ENCODE measurements around the gene ZSCAN1. TPM values are rescaled to one million over a fixed set of nuclear protein-coding genes. Genes with fewer than 3 reads are reported as not detected.

ZSCAN1 gene
- polyA plus RNA-seq, 1 donor from 2014 or later: not detected

DNA sequence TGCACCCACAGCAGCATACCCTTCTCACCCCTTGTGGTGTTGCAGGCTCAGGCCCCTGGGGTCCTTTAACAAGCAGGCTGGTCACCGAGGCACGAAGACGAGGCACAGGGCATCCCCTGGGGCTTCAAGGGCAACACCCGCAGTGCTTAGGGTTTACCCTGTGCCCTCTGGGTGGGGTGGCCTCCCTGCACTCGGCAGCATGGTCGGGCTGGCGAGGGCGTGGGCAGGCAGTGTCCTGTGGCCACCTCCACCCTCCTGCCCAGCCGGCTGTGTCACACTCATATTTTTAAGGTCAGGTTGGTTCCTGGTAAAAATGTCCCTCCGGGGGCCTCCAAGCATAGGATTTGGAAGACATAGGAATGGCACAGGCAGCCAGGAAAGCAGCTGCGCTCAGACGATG lies 13.8 kb downstream of the ZSCAN1 start:
- peaks cover 2% of the 10 kb centered on the region for H3K36me3 Mint-ChIP-seq
- peaks cover 4 to 29% (median 17%) of the 10 kb centered on the region in 3 donors for H3K9me3 Mint-ChIP-seq

DNA sequence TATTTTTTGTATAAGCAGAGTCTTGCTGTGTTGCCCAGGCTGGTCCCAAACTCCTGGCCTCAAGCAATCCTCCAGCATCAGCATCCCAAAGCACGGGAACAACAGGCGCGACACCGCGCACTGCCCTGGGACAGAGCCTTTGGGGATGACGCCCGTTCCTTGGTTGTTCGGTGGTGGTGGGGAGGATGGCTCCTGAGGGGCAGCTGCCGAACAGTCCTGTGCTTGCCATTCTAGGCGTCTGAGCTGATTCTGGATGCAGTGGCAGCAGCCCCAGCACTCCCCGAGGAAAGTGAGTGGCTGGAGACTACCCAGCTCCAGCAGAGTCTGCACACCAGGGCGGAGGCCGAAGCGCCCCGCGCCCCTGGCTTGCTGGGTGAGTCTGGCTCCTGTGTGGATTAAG lies 18.4 kb downstream of the ZSCAN1 start:
- peaks cover 7% of the 10 kb centered on the region for H3K36me3 Mint-ChIP-seq
- peaks cover 15% of the 10 kb centered on the region for H3K27me3 Mint-ChIP-seq
- no peak overlapping the region for H3K27ac Mint-ChIP-seq
- peaks cover 0 to 1% (median 0%) of the 10 kb centered on the region in 3 donors for H3K4me1 Mint-ChIP-seq
- no peak overlapping the region for H3K4me3 Mint-ChIP-seq
- peaks cover 12 to 31% (median 25%) of the 10 kb centered on the region in 3 donors for H3K9me3 Mint-ChIP-seq

More for the DNA sequence above, 13.8 kb downstream of the ZSCAN1 start:
- peaks cover 0 to 1% (median 0%) of the 10 kb centered on the region in 3 donors for H3K4me1 Mint-ChIP-seq
- H3K27ac Mint-ChIP-seq: no peak overlapping the region
- no peak overlapping the region for H3K4me3 Mint-ChIP-seq
- H3K27me3 Mint-ChIP-seq: peaks cover 1% of the 10 kb centered on the region

DNA sequence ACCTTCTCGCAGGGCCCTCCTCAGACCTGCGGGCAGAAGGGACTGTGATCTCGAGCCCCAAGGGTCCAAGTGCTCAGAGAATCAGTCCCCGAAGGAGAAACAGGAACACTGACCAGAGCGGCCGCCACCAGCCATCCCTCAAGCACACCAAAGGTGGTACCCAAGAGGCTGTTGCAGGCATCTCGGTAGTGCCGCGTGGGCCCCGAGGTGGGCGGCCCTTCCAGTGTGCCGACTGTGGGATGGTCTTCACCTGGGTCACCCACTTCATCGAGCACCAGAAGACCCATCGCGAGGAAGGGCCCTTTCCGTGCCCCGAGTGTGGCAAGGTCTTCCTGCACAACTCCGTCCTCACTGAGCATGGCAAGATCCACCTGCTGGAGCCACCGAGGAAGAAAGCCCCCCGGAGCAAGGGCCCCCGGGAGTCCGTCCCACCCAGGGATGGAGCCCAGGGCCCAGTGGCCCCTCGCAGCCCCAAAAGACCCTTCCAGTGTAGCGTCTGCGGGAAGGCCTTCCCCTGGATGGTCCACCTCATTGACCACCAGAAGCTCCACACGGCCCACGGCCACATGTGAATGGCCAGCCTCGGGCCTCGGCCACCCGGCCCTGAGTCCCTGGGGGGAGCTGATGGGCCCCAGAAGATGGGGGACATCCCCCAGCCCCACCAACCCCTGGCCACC lies 19.8 kb downstream of the ZSCAN1 start:
- Mint-ChIP-seq H3K27me3 (peaks cover 19% of the 10 kb centered on the region), H3K9me3 (peaks cover 12 to 28% (median 26%) of the 10 kb centered on the region in 3 donors), H3K36me3 (peaks cover 7% of the 10 kb centered on the region), H3K4me3 (no peak overlapping the region), H3K27ac (no peak overlapping the region), H3K4me1 (peaks cover 0 to 1% (median 0%) of the 10 kb centered on the region in 3 donors)

DNA sequence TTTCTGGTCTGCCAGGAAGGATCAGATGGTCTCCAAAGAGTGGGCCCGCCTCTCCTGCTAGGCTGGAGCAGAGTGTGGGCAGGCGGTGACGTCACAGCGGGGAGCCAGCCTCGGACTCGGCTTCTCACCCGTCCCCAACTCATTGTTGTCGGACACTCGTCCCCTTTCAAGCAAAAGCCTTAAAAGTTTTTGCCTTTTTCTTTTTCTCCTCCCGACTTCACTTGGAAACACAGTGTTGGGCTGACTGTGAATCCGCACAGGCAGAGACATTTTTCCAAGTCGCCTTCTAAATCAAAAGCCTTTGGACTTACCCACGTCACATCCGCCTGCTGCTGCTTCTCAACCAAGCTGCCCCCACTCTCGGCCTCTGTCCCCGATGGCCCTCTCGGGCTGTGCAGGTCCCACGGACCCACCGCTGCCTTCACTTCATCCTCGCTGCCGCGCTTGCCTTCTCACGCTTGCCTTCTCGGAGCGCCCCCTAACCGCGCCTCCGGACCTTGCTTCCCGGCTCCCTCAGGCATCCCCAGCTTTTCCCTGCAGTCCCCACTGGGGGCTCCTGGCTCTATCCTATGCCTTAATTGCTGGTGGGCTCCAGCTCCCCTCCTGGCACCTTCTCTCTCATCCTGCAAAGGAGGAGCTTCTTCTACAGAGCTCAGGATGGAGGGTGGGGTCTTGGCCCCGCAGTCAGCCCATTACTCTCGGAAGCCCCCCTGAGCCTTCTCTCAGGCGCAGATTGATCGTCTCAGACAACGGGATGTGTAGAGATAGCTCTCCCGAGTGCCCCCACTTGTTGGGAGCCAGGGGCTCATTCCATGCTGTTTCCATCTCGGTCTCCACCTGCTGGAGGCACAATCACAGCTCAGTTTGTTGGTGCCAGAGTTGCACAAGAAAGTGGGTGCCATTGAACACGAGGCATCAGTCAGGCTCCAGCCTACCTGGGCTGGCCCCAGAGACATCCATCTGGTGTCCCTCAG lies 21.4 kb downstream of the ZSCAN1 start:
- H3K4me1 Mint-ChIP-seq: peaks cover 0 to 4% (median 3%) of the 10 kb centered on the region in 3 donors
- no peak overlapping the region for H3K27ac Mint-ChIP-seq
- peaks cover 22% of the 10 kb centered on the region for H3K27me3 Mint-ChIP-seq
- peaks cover 12 to 26% (median 20%) of the 10 kb centered on the region in 3 donors for H3K9me3 Mint-ChIP-seq
- peak overlapping the region in 2 of 4 donors; percentile 5 to 86 for H3K4me3 Mint-ChIP-seq
- H3K36me3 Mint-ChIP-seq: peaks cover 7% of the 10 kb centered on the region

DNA sequence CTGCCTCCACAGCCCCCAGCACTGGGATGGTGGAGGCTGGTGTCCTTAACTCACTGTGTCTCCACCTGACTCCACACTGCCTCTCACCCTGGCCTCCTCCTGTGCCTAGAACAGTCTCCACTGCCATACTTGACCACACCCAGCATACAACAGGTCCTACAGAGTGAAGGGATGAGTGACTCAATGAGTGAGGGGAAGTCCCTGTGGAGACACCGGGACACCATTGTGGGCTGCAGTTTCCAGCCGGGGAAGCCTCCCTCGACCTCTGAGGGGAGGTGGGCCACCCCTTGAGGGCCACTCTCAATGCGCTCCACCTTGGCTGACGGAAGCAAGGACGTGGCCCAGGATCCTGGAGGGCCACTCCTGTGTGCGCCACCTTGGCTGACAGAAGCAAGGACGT lies 22.4 kb downstream of the ZSCAN1 start:
- peak overlapping the region in 1 of 4 donors; percentile 71 for H3K4me3 Mint-ChIP-seq
- peaks cover 22% of the 10 kb centered on the region for H3K27me3 Mint-ChIP-seq
- peaks cover 0 to 3% (median 2%) of the 10 kb centered on the region in 3 donors for H3K4me1 Mint-ChIP-seq
- H3K9me3 Mint-ChIP-seq: peaks cover 8 to 23% (median 20%) of the 10 kb centered on the region in 3 donors
- H3K36me3 Mint-ChIP-seq: peaks cover 5% of the 10 kb centered on the region
- H3K27ac Mint-ChIP-seq: peak overlapping the region in 1 of 3 donors; percentile 46

DNA sequence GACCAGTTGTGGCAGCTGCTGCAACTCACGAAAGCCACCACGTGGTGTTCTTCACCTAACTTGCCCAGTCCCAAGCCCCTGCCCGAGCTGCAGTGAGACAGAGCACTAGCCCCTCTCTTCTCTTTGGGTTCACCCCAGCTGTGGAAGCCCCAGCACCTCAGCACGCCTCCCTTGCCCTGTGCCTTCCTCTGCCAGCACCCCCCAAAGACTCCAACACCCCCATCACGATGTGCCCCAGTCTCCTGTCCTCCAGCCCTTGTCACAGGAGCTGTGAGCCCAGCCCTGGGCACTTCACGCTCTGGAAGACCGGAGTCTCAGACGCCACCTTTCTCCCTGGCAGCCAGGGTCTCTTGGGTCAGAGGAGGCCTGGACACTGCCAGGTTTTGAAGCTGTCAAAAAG lies 23.0 kb downstream of the ZSCAN1 start:
- Mint-ChIP-seq H3K9me3 (peaks cover 8 to 24% (median 19%) of the 10 kb centered on the region in 3 donors), H3K4me1 (peaks cover 0 to 3% (median 2%) of the 10 kb centered on the region in 3 donors), H3K36me3 (peaks cover 5% of the 10 kb centered on the region), H3K27ac (no peak overlapping the region), H3K27me3 (peaks cover 22% of the 10 kb centered on the region), H3K4me3 (no peak overlapping the region)

GRCh38 chr19:58058467-58058866 lies 24.6 kb downstream of the ZSCAN1 start:
- H3K36me3 Mint-ChIP-seq: peaks cover 5% of the 10 kb centered on the region
- H3K9me3 Mint-ChIP-seq: peaks cover 8 to 23% (median 22%) of the 10 kb centered on the region in 3 donors
- peak overlapping the region in 3 of 4 donors; percentile 62 to 91 (median 77) for H3K4me3 Mint-ChIP-seq
- peak overlapping the region in 1 of 3 donors; percentile 40 for H3K27ac Mint-ChIP-seq
- H3K4me1 Mint-ChIP-seq: peaks cover 0 to 3% (median 2%) of the 10 kb centered on the region in 3 donors
- peaks cover 21% of the 10 kb centered on the region for H3K27me3 Mint-ChIP-seq

GRCh38 chr19:58059003-58059670 lies 25.3 kb downstream of the ZSCAN1 start, which contains the start of gene ZNF135:
Gene ZNF135 (plus strand): TSS chr19:58059282. CDS start chr19:58060003, 721 bp downstream.
- peaks cover 21% of the 10 kb centered on the region for H3K27me3 Mint-ChIP-seq
- peak within 1 kb of the TSS in 2 of 3 donors; percentile 28 to 40 for H3K27ac Mint-ChIP-seq
- peak within 1 kb of the TSS; percentile 47 to 91 (median 70) for H3K4me3 Mint-ChIP-seq
- H3K36me3 Mint-ChIP-seq: peaks cover 5% of the 10 kb centered on the region
- peaks cover 8 to 25% (median 22%) of the 10 kb centered on the region in 3 donors for H3K9me3 Mint-ChIP-seq
- peaks cover 0 to 3% (median 2%) of the 10 kb centered on the region in 3 donors for H3K4me1 Mint-ChIP-seq

- no peak overlapping the region for H3K27ac Mint-ChIP-seq
- peaks cover 19% of the 10 kb centered on the region for H3K27me3 Mint-ChIP-seq
- H3K9me3 Mint-ChIP-seq: peaks cover 6 to 22% (median 22%) of the 10 kb centered on the region in 3 donors
- H3K4me3 Mint-ChIP-seq: peak overlapping the region in 1 of 4 donors; percentile 39
- H3K36me3 Mint-ChIP-seq: peaks cover 4% of the 10 kb centered on the region
- peaks cover 0 to 3% (median 2%) of the 10 kb centered on the region in 3 donors for H3K4me1 Mint-ChIP-seq
These were observed 25.9 kb downstream of the ZSCAN1 start for GRCh38 chr19:58059671-58060078.

DNA sequence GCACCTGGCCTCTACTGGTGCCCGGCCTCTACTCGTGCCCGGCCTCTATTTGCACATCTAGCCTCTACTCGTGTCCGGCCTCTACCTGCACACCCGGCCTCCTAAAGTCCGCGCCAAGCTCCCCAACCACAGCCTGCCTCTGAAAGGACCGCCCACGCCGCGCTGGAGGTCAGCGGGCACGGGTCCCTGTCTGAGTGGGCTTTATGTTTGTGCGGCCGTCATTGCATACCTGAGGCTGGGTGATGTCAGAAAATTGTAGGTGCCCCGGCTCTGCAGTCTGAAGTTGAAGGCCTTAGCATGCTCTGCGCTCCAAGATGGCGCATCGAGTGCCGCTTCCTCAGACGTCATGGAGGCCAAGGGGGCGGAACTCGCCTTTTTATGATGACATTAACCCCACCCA lies 26.4 kb downstream of the ZSCAN1 start:
- Mint-ChIP-seq H3K4me1 (peaks cover 0 to 3% (median 2%) of the 10 kb centered on the region in 3 donors), H3K36me3 (peaks cover 4% of the 10 kb centered on the region), H3K27me3 (peaks cover 18% of the 10 kb centered on the region), H3K9me3 (peaks cover 6 to 21% (median 20%) of the 10 kb centered on the region in 3 donors), H3K27ac (no peak overlapping the region), H3K4me3 (peak overlapping the region in 1 of 4 donors; percentile 39)

- peaks cover 2% of the 10 kb centered on the region for H3K36me3 Mint-ChIP-seq
- H3K27ac Mint-ChIP-seq: no peak overlapping the region
- peaks cover 10 to 35% (median 34%) of the 10 kb centered on the region in 3 donors for H3K9me3 Mint-ChIP-seq
These were observed 29.9 kb downstream of the ZSCAN1 start for GRCh38 chr19:58063712-58064111.

GRCh38 chr19:58067240-58067912 lies 33.6 kb downstream of the ZSCAN1 start:
- Mint-ChIP-seq H3K9me3 (peaks cover 13 to 37% (median 31%) of the 10 kb centered on the region in 3 donors), H3K4me3 (peak overlapping the region in 1 of 4 donors; percentile 86), H3K27ac (no peak overlapping the region), H3K4me1 (no peaks in the 10 kb centered on the region), H3K36me3 (peaks cover 7% of the 10 kb centered on the region), H3K27me3 (no peaks in the 10 kb centered on the region)

More at GRCh38 chr19:58063712-58064111, 29.9 kb downstream of the ZSCAN1 start:
- H3K4me3 Mint-ChIP-seq: no peak overlapping the region
- H3K4me1 Mint-ChIP-seq: peaks cover 0 to 3% (median 2%) of the 10 kb centered on the region in 3 donors
- H3K27me3 Mint-ChIP-seq: peaks cover 3% of the 10 kb centered on the region

DNA sequence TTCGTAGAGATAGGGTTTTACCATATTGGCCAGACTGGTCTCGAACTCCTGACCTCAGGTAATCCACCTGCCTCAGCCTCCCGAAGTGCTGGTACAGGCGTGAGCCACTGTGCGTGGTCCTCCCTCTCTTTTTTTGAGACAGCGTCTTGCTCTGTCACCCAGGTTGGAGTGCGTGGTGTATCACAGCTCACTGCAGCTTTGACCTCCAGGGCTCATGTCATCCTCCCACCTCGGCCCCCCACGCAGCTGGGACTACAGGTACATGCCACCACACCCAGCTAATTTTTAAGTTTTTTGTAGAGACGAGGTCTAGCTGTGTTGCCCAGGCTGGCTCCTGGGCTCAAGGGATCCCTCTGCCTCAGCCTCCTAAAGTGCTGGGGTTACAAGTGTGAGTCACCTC lies 46.0 kb downstream of the ZSCAN1 start:
- Mint-ChIP-seq H3K36me3 (peaks cover 6% of the 10 kb centered on the region), H3K4me1 (peaks cover 0 to 2% (median 0%) of the 10 kb centered on the region in 3 donors), H3K27ac (peak overlapping the region in 1 of 3 donors; percentile 23), H3K27me3 (no peaks in the 10 kb centered on the region), H3K9me3 (peaks cover 15 to 26% (median 23%) of the 10 kb centered on the region in 3 donors), H3K4me3 (no peak overlapping the region)
